ENCODE data around the gene GNAZ.
"Not testable (repeated sequence)": the region's sequence is repeated elsewhere in the genome, so short reads cannot be mapped to it uniquely, and the experiment has no call there.

Gene GNAZ

DNA sequence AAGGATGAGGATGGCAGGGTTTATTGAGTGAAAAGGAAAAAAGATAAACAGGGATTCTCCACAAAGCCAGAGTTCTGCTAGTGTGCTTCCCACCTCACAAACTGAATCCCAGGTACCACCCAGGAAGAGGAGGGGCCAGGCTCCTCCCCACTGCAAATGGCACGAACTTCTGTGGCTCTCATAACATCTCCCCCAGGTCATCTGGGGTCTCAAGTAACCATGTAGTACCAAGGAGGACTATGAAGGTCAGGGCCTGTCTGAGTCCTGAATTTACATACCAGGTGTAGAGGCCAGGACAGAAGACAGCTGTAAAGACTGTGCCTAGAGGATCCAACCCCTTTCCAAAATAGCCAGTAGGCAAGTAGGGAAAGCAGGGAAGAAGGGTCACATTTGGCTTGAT, 25.7 kb upstream of the GNAZ start:
- no peaks in the 10 kb centered on the region for H3K9me3 ChIP-seq (ENCODE audit: control insufficient read depth, low read length)
- no peak overlapping the region for H3K27ac ChIP-seq (ENCODE audit: insufficient read depth, low read length, poor library complexity, severe bottlenecking)
- no peaks in the 10 kb centered on the region for H3K4me1 ChIP-seq (ENCODE audit: control insufficient read depth, insufficient read depth, low read length, poor library complexity, severe bottlenecking)
- no peak overlapping the region for H3K4me3 ChIP-seq (ENCODE audit: insufficient read depth, low read depth, low read length, poor library complexity, severe bottlenecking)
- H3K27me3 ChIP-seq (replicated peaks; ENCODE audit: control insufficient read depth, insufficient read depth, low read length, poor library complexity, severe bottlenecking): no peaks in the 10 kb centered on the region
- no peak for DNase-seq
- no peaks in the 10 kb centered on the region for H3K36me3 ChIP-seq (ENCODE audit: control insufficient read depth, insufficient read depth, low read length)

DNA sequence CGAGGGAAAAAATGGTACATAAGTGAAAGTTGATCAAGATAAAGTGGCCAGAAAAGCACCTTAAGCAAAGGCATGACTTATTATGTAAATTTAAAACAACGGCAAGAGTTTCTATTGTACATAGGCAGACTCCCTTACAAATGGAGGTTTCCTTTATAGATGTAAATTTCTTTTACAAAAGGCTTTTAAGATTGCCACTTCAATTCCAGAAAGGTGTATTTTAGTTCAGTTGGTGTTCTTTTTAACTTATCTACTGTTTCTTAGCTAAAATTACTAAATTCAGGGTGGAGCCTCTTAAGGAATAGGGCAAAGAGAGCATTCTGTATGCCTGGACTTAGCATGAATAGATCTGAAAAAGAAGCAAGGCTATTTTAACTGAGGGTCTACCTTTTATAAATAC, 24.9 kb upstream of the GNAZ start:
- Histone ChIP-seq H3K36me3 (ENCODE audit: control insufficient read depth, insufficient read depth, low read length) (no peaks in the 10 kb centered on the region), H3K4me3 (ENCODE audit: insufficient read depth, low read depth, low read length, poor library complexity, severe bottlenecking) (no peak overlapping the region), H3K9me3 (ENCODE audit: control insufficient read depth, low read length) (no peaks in the 10 kb centered on the region), H3K4me1 (ENCODE audit: control insufficient read depth, insufficient read depth, low read length, poor library complexity, severe bottlenecking) (no peaks in the 10 kb centered on the region), H3K27me3 (replicated peaks; ENCODE audit: control insufficient read depth, insufficient read depth, low read length, poor library complexity, severe bottlenecking) (no peaks in the 10 kb centered on the region), H3K27ac (ENCODE audit: insufficient read depth, low read length, poor library complexity, severe bottlenecking) (no peak overlapping the region)
- no peak for DNase-seq

DNA sequence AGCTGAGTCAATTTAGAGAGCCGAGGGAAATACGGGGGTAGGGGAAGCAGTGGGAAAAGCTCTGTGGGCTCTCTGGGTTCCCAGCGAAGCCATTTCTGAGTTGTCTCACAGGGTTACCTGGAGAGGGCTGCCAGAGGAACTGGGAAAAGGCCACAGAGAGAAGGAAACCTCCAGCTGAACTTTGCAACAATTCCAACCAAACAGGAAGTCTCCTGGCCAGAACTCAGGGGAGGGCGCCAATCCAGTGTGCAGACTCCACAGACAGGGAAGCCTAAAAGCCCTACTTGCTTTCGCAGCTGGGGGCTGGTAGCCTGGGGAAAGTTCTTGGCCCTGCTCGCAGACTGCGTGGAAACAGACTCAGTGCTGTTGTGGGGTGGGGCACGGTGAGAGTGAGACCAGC, 23.1 kb upstream of the GNAZ start:
- Histone ChIP-seq H3K4me1 (ENCODE audit: control insufficient read depth, insufficient read depth, low read length, poor library complexity, severe bottlenecking) (no peaks in the 10 kb centered on the region), H3K27me3 (replicated peaks; ENCODE audit: control insufficient read depth, insufficient read depth, low read length, poor library complexity, severe bottlenecking) (no peaks in the 10 kb centered on the region), H3K36me3 (ENCODE audit: control insufficient read depth, insufficient read depth, low read length) (no peaks in the 10 kb centered on the region), H3K27ac (ENCODE audit: insufficient read depth, low read length, poor library complexity, severe bottlenecking) (no peak overlapping the region), H3K4me3 (ENCODE audit: insufficient read depth, low read depth, low read length, poor library complexity, severe bottlenecking) (no peak overlapping the region), H3K9me3 (ENCODE audit: control insufficient read depth, low read length) (no peaks in the 10 kb centered on the region)
- no peak for DNase-seq

DNA sequence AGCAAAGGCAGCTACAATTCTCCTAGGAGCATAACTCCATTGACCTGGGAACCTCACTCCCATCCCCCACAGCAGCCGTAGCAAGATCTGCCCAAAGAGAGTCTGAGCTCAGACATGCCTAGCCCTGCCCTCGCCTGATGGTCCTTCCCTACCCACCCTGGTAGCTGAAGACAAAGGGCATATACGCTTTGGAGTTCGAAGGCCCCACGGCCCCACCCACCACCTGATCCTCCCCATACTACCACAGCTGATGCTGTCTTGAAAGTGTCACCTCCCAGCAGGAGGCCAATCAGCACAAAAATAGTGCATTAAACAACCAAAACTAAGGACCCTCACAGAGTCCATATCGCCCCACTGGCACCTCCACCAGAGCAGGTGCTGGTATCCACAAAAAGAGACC, 22.6 kb upstream of the GNAZ start:
- no peak overlapping the region for H3K4me3 ChIP-seq (ENCODE audit: insufficient read depth, low read depth, low read length, poor library complexity, severe bottlenecking)
- no peak overlapping the region for H3K27ac ChIP-seq (ENCODE audit: insufficient read depth, low read length, poor library complexity, severe bottlenecking)
- no peak for DNase-seq
- no peaks in the 10 kb centered on the region for H3K9me3 ChIP-seq (ENCODE audit: control insufficient read depth, low read length)
- H3K4me1 ChIP-seq (ENCODE audit: control insufficient read depth, insufficient read depth, low read length, poor library complexity, severe bottlenecking): no peaks in the 10 kb centered on the region
- H3K36me3 ChIP-seq (ENCODE audit: control insufficient read depth, insufficient read depth, low read length): no peaks in the 10 kb centered on the region
- no peaks in the 10 kb centered on the region for H3K27me3 ChIP-seq (replicated peaks; ENCODE audit: control insufficient read depth, insufficient read depth, low read length, poor library complexity, severe bottlenecking)

DNA sequence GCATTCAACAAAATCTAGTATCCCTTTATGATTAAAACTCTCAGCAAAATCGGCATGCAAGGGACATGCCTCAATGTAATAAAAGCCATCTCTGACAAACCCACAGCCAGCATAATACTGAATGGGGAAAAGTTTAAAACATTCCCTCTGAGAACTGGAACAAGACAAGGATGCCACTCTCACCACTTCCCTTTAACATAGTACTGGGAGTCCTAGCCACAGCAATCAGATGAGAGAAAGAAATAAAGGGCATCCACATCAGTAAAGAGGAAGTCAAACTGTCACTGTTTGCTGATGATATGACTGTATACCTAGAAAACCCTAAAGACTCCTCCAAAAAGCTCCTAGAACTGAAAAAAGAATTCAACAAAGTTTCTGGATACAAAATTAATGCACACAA, 19.8 kb upstream of the GNAZ start:
- not testable (repeated sequence) for H3K9me3 ChIP-seq (ENCODE audit: control insufficient read depth, low read length); H3K4me1 ChIP-seq (ENCODE audit: control insufficient read depth, insufficient read depth, low read length, poor library complexity, severe bottlenecking); H3K4me3 ChIP-seq (ENCODE audit: insufficient read depth, low read depth, low read length, poor library complexity, severe bottlenecking); H3K27ac ChIP-seq (ENCODE audit: insufficient read depth, low read length, poor library complexity, severe bottlenecking); H3K27me3 ChIP-seq (replicated peaks; ENCODE audit: control insufficient read depth, insufficient read depth, low read length, poor library complexity, severe bottlenecking); DNase-seq; H3K36me3 ChIP-seq (ENCODE audit: control insufficient read depth, insufficient read depth, low read length)

DNA sequence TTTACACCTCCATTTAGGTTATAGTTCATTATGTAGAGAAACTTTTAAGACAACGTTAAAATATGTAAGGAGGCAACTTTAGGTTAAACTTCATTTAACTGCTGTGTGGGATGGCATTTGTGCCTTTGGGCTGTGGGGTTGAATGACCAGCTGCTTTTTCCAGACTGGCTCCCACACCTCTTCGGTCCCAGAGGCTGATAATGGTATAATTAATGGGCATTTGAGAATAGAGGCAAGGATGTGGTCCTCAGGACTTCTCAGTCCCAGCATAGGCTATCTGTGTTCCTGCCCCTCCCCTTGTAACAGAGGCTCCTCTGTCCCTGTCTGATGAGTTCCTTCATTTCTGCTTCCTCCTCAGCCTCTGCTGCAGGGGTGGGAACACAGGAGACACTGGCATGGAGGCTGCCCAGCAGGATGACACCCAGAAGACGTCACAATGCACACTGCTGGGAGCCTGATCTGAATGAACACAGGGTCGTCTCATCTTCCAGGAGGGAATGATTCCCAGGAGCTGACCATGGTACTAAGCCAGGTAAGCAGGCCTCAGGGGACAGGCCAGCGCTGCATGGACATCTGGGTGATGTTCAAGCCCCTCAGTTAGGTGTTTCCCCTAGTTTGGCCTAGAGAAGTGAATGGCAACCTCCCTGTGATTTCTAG, 17.1 kb upstream of the GNAZ start:
- DNase-seq: no peak
- H3K27me3 ChIP-seq (replicated peaks; ENCODE audit: control insufficient read depth, insufficient read depth, low read length, poor library complexity, severe bottlenecking): no peaks in the 10 kb centered on the region
- H3K4me3 ChIP-seq (ENCODE audit: insufficient read depth, low read depth, low read length, poor library complexity, severe bottlenecking): no peak overlapping the region
- H3K27ac ChIP-seq (ENCODE audit: insufficient read depth, low read length, poor library complexity, severe bottlenecking): no peak overlapping the region
- peaks cover 4% of the 10 kb centered on the region for H3K9me3 ChIP-seq (ENCODE audit: control insufficient read depth, low read length)
- H3K4me1 ChIP-seq (ENCODE audit: control insufficient read depth, insufficient read depth, low read length, poor library complexity, severe bottlenecking): no peaks in the 10 kb centered on the region
- H3K36me3 ChIP-seq (ENCODE audit: control insufficient read depth, insufficient read depth, low read length): no peaks in the 10 kb centered on the region

DNA sequence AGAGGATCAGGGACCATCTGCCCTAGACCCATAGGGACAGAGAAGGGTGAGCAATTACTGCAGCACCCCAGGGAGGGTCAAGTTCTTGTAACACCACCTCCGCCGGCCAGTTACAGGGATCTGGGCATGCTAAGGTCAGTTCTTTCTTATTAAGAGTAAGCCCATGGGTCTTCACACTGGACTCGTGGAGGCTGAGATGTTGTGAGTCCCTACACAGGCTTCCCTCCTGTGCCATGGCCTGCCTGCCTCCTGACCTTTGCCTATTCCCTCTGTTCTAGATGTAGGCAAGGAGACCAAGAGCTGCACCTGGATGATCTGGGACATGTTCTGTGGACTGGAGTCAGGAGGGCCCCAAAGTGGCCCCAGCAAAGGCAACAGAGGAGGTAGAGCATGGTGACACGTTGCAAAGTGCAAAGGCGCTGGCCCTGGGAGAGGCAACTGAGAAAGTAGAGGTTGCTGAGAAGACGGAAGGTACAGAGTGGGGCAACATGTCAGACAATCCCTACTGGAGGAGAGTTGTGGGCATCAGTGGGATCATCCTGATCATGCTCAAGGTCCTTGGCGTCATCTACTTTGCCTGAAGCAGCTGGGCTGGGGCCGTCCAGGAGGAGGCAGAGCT, 16.3 kb upstream of the GNAZ start:
- Histone ChIP-seq H3K36me3 (ENCODE audit: control insufficient read depth, insufficient read depth, low read length) (no peaks in the 10 kb centered on the region), H3K27me3 (replicated peaks; ENCODE audit: control insufficient read depth, insufficient read depth, low read length, poor library complexity, severe bottlenecking) (no peaks in the 10 kb centered on the region), H3K27ac (ENCODE audit: insufficient read depth, low read length, poor library complexity, severe bottlenecking) (no peak overlapping the region), H3K9me3 (ENCODE audit: control insufficient read depth, low read length) (peaks cover 4% of the 10 kb centered on the region), H3K4me3 (ENCODE audit: insufficient read depth, low read depth, low read length, poor library complexity, severe bottlenecking) (no peak overlapping the region), H3K4me1 (ENCODE audit: control insufficient read depth, insufficient read depth, low read length, poor library complexity, severe bottlenecking) (no peaks in the 10 kb centered on the region)
- no peak for DNase-seq

DNA sequence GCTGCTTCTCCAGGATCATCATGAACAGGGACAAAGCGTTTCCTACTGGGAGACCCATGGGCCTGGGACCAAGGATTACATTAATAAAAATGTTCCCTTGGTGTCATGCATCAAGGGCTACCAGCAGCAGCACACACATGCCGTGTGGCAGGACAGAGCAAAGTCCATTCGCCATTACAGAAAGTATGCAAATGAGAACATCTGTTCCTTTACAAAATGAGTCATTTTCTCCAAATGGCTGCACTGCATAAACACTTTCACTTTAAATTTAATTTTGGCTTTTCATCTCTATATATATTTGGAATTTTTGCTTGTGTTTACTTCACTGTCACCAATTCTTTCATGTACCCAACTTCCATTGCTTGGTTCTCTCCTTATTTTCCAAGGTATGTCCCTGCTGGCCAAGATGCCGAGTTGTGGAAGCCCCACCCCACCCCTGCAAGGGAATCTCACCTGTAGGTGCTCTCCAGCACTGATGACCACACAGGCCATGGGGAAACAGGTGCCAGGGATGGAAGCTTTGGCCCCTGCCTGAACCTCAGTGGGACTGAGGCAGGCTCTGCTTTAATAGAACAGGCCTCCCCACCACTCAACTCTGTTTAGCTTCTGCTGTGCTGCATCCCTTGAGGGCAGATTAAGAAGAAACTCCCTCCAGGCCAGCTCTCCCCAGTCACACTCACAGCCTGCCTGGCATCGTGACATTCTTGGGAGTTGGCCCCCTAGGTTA, 15.6 kb upstream of the GNAZ start:
- Histone ChIP-seq H3K27me3 (replicated peaks; ENCODE audit: control insufficient read depth, insufficient read depth, low read length, poor library complexity, severe bottlenecking) (no peaks in the 10 kb centered on the region), H3K4me3 (ENCODE audit: insufficient read depth, low read depth, low read length, poor library complexity, severe bottlenecking) (no peak overlapping the region), H3K27ac (ENCODE audit: insufficient read depth, low read length, poor library complexity, severe bottlenecking) (no peak overlapping the region), H3K4me1 (ENCODE audit: control insufficient read depth, insufficient read depth, low read length, poor library complexity, severe bottlenecking) (no peaks in the 10 kb centered on the region), H3K36me3 (ENCODE audit: control insufficient read depth, insufficient read depth, low read length) (no peaks in the 10 kb centered on the region), H3K9me3 (ENCODE audit: control insufficient read depth, low read length) (peaks cover 4% of the 10 kb centered on the region)
- DNase-seq: no peak

DNA sequence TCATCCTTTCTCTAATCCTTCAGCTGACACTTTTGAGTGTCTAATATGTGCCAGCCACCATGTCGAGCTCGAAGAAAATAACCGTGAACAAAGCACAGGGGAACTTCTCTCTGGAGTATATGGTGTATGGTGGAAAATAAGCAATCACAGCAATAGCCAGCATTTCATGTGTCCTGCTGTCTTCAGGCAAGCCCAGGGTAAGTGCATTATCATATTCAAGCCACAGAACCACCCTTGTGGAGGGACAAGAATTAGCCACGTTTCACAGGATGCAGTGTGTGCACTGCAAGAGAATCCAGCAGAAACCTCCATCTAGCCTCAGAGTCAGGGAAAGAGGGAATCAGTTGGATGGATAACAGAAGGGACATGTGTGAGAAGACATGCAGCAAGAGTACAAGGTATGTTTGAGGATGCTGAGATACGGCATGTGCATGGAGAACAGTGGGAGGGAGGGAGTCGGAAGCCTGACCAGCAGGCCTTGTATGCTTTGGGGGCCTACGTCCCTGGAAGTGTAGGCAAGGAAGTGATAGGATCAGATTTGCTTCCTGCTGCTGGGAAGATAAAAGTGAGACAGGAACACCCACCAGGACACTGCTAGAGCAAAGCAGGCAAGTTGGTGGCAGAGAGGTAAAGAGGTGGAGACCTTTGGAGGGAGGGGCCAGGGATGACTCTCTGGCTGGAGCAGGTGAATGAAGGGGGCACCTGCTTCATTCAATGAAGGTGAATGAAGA, 14.7 kb upstream of the GNAZ start:
- no peaks in the 10 kb centered on the region for H3K36me3 ChIP-seq (ENCODE audit: control insufficient read depth, insufficient read depth, low read length)
- no peaks in the 10 kb centered on the region for H3K4me1 ChIP-seq (ENCODE audit: control insufficient read depth, insufficient read depth, low read length, poor library complexity, severe bottlenecking)
- no peak overlapping the region for H3K27ac ChIP-seq (ENCODE audit: insufficient read depth, low read length, poor library complexity, severe bottlenecking)
- no peak for DNase-seq
- no peaks in the 10 kb centered on the region for H3K27me3 ChIP-seq (replicated peaks; ENCODE audit: control insufficient read depth, insufficient read depth, low read length, poor library complexity, severe bottlenecking)
- peaks cover 4% of the 10 kb centered on the region for H3K9me3 ChIP-seq (ENCODE audit: control insufficient read depth, low read length)
- no peak overlapping the region for H3K4me3 ChIP-seq (ENCODE audit: insufficient read depth, low read depth, low read length, poor library complexity, severe bottlenecking)

DNA sequence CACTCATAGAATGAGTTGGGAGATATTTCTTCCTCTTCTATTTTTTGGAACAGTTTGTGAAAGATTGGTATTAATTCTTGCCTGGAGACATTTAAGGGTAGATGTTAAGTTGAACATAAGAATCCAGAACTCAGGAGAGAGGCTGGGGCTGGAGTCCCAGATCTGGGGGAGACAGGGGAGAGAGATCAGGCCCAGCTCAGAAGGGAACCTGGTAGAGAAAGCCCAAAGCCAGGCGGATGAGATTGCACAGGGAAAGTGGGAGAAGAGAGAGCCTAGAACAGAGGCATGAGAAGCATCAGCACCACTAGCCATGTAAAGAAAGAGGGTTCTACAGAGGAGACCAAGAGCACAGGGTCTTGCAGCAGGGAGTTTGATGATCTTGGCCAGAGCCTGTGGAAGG, 13.0 kb upstream of the GNAZ start:
- Histone ChIP-seq H3K27me3 (replicated peaks; ENCODE audit: control insufficient read depth, insufficient read depth, low read length, poor library complexity, severe bottlenecking) (no peaks in the 10 kb centered on the region), H3K4me3 (ENCODE audit: insufficient read depth, low read depth, low read length, poor library complexity, severe bottlenecking) (no peak overlapping the region)

More for the DNA sequence above, 13.0 kb upstream of the GNAZ start:
- no peaks in the 10 kb centered on the region for H3K4me1 ChIP-seq (ENCODE audit: control insufficient read depth, insufficient read depth, low read length, poor library complexity, severe bottlenecking)
- H3K27ac ChIP-seq (ENCODE audit: insufficient read depth, low read length, poor library complexity, severe bottlenecking): no peak overlapping the region
- peaks cover 4% of the 10 kb centered on the region for H3K9me3 ChIP-seq (ENCODE audit: control insufficient read depth, low read length)
- H3K36me3 ChIP-seq (ENCODE audit: control insufficient read depth, insufficient read depth, low read length): no peaks in the 10 kb centered on the region
- no peak for DNase-seq

Data from effector memory CD4-positive, alpha-beta T cell (primary cell).